ENCODE data around the gene CORO2B. TPM values are rescaled to one million over a fixed set of nuclear protein-coding genes. Genes with fewer than 3 reads are reported as not detected.

CORO2B gene
- total and polyA plus RNA-seq, 8 donors, result 0.56 to 7.7 (median 1.7) TPM

DNA sequence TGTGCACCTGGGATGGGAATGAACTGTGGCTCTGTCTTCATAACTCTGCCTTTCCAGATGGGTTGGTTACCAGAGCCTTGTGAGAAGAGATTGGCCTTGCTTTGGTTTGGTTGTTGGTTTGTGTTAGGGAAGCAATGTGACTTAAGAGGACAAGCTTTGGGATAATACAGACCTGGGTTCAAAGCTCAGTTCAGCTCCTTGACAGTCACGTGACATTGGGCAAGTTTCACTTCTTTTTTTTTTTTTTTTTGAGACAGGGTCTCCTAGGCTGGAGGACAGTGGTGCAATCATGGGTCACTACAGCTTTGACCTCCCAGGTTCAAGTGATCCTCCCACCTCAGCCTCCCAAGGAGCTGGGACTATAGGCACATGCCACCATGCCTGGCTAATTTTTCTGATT lies 42.7 kb downstream of the CORO2B start:
- TF ChIP-seq, protein P1, sequence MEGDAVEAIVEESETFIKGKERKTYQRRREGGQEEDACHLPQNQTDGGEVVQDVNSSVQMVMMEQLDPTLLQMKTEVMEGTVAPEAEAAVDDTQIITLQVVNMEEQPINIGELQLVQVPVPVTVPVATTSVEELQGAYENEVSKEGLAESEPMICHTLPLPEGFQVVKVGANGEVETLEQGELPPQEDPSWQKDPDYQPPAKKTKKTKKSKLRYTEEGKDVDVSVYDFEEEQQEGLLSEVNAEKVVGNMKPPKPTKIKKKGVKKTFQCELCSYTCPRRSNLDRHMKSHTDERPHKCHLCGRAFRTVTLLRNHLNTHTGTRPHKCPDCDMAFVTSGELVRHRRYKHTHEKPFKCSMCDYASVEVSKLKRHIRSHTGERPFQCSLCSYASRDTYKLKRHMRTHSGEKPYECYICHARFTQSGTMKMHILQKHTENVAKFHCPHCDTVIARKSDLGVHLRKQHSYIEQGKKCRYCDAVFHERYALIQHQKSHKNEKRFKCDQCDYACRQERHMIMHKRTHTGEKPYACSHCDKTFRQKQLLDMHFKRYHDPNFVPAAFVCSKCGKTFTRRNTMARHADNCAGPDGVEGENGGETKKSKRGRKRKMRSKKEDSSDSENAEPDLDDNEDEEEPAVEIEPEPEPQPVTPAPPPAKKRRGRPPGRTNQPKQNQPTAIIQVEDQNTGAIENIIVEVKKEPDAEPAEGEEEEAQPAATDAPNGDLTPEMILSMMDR (IDR thresholded peaks at IDR 0.05), result no peak
- Histone ChIP-seq H3K36me3 (no peaks in the 10 kb centered on the region), H3K27ac (no peak overlapping the region), H3K4me1 (no peaks in the 10 kb centered on the region), H3K27me3 (no peaks in the 10 kb centered on the region), H3K9me3 (no peaks in the 10 kb centered on the region), H3K4me3 (no peak overlapping the region)
- intact Hi-C loops (cut with DNase I), result no loop called here
- DNase-seq (no peak), ATAC-seq (no peak), FAIRE-seq (no peak)
- 88 to 89% methylated on average over 1 of the region's 1 CpG for WGBS, 2 donors

DNA sequence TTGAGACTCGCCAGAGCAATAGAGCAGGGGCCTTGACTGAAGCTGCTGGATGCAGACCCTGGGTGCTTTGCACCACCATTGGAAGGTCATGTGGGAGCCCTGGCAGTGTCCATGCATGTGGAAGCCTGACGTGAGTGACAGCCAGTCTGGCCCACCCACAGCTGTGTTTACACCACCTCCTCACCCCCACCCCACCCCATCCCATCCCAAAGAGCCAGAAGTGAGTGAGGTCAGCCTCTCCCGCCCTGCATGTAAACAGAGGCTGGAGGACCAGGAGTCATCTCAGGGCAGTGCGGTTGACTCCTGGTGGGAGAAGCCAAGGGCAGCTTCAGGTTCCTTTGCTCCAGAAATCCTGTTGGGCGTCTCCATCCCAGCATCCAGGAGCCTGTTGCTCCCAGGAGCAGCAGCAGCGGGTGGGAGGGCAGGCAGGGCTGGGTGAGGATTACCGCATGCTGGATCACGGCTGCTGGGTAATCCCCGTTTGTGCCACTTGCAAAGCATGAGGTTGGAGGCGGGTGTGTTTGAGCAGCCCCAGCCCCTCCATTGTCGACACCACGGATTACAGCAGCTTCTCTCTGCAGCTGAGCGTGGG lies 44.6 kb downstream of the CORO2B start:
- FAIRE-seq, result no peak
- no peaks in the 10 kb centered on the region for H3K36me3 ChIP-seq
- intact Hi-C loops (cut with DNase I), result no loop called here
- H3K4me3 ChIP-seq, result no peak overlapping the region
- no peaks in the 10 kb centered on the region for H3K4me1 ChIP-seq
- no peak overlapping the region for H3K27ac ChIP-seq
- no peak for ATAC-seq
- DNase-seq, result no peak
- whole genome bisulfite sequencing, 2 donors, result 46 to 58% methylated on average over 13 of the region's 13 CpGs
- no peaks in the 10 kb centered on the region for H3K9me3 ChIP-seq
- TF ChIP-seq, protein P1 (IDR thresholded peaks at IDR 0.05), result no peak
- no peaks in the 10 kb centered on the region for H3K27me3 ChIP-seq

- WGBS, 2 donors, result 56 to 60% methylated on average over 4 of the region's 4 CpGs
- intact Hi-C loops (cut with DNase I), result no loop called here
- H3K9me3 ChIP-seq, result no peaks in the 10 kb centered on the region
- H3K4me3 ChIP-seq, result no peak overlapping the region
- FAIRE-seq (no peak), ATAC-seq (no peak), DNase-seq (no peak)
- no peaks in the 10 kb centered on the region for H3K27me3 ChIP-seq
- H3K27ac ChIP-seq, result no peak overlapping the region
- no peaks in the 10 kb centered on the region for H3K4me1 ChIP-seq
- TF ChIP-seq, protein P1 (IDR thresholded peaks at IDR 0.05), result no peak
- H3K36me3 ChIP-seq, result no peaks in the 10 kb centered on the region
Observed at GRCh38 chr15:68625853-68626252, 47.1 kb downstream of the CORO2B start.

GRCh38 chr15:68626283-68626682 lies 47.5 kb downstream of the CORO2B start:
- DNase-seq (no peak), ATAC-seq (no peak), FAIRE-seq (no peak)
- TF ChIP-seq, protein P1 (IDR thresholded peaks at IDR 0.05), result no peak
- 40 to 56% methylated on average over 3 of the region's 3 CpGs for WGBS, 2 donors
- H3K27me3 ChIP-seq, result no peaks in the 10 kb centered on the region
- H3K9me3 ChIP-seq, result no peaks in the 10 kb centered on the region
- intact Hi-C loops (cut with DNase I), result no loop called here
- H3K27ac ChIP-seq, result no peak overlapping the region
- no peak overlapping the region for H3K4me3 ChIP-seq
- no peaks in the 10 kb centered on the region for H3K36me3 ChIP-seq
- H3K4me1 ChIP-seq, result no peaks in the 10 kb centered on the region

DNA sequence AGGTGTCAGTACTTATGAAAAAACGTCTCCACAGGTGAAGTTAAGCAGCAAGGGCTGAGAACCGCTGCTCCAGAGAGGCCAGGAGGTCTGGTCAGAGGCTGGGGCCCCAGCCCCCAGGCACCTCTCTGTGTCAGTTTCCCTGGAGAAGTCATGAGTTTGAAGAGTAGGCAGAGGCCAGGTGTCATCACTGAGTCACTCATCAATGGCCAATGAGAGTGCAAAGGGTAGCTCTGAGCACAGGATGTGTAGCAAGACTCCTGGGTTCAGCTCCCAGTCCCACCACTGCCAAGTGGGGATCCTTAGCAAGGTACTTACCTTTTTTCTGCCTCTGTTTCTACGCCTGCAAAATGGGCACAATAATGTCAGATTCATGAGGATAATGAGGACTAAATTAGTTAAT lies 47.9 kb downstream of the CORO2B start:
- intact Hi-C loops (cut with DNase I), result no loop called here
- 55 to 57% methylated on average over 3 of the region's 3 CpGs for WGBS, 2 donors
- H3K36me3 ChIP-seq, result no peaks in the 10 kb centered on the region
- no peaks in the 10 kb centered on the region for H3K27me3 ChIP-seq
- TF ChIP-seq, protein P1 (IDR thresholded peaks at IDR 0.05), result no peak
- H3K9me3 ChIP-seq, result no peaks in the 10 kb centered on the region
- no peak for FAIRE-seq
- no peak for DNase-seq
- no peak overlapping the region for H3K4me3 ChIP-seq
- H3K4me1 ChIP-seq, result no peaks in the 10 kb centered on the region
- no peak for ATAC-seq
- H3K27ac ChIP-seq, result no peak overlapping the region

All from pancreas (tissue), 10 donors.